ENCODE data around the gene EAF1.
"Not testable (repeated sequence)": the region's sequence is repeated elsewhere in the genome, so short reads cannot be mapped to it uniquely, and the experiment has no call there.

The EAF1 gene

DNA sequence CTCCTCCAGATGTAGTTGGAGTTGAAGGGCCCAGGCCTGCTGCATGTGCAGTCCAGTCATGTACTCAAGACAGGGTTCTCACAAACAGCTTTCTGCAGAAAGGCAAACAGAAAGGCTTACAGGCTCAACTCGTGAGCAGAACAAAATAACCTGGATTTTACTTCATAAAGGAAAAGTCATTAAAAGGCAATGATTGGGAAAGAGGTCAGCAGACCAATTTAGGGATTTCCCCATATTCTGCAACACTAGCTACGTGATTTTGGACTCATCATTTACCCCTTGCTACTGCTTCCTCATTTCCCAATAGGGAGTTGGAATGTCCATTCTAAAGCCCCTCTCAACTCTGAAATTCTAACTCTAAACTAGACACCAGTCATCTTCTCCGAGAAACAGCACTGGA is 18.2 kb upstream of the EAF1 start:
- DNase-seq: no peak

DNA sequence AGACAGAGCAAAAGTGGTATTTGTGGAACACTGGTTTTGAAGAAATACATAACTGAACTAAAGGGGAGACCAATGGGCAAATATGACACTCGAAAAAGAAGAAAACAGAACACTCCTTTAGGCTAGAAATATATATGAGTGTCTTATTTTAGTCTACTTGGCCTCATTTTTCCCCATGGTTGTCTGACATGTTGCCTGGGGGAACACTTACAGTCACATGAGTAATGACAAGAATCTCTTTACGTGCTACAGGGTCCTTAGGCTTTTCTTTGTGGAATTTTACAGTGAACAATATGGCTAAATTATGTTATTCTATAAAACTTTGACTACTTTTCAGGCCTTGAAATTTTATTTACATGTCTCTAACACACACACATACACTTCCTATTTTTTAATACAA is 17.6 kb upstream of the EAF1 start:
- DNase-seq: no peak

DNA sequence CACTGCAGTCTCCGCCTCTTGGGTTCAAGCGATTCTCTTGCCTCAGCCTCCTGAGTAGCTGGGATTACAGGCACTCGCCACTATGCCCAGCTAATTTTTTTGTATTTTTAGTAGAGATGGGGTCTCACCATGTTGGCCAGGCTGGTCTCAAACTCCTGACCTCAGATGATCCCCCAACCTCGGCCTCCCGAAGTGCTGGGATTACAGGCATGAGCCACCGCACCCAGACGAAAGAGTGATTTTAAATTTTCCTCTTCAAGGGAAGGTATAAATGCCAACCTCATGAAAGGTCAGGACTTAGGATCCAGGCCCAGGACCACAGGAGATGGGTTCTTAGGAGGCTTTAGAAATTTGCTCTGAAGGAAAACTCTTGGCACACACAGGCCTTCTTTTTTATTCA is 16.4 kb upstream of the EAF1 start:
- not testable (repeated sequence) for DNase-seq

DNA sequence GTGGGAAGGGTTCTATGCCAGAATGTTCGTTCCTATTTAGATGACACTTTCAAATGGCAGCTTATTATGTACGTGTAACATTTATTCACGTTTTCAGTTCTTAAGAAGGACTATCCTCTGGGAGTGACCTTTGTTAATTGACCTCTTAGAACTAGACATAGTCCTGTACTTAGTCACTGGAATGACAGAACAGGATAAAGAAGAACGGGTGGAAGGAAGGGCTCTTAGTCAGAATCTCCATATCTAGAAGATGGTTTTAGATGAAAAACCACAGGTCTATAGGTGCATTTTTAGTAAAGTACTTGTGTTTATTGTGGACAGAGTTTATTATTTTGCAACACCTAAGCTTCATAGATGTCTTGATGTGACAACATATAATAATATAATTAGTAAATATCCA is 6.5 kb upstream of the EAF1 start:
- DNase-seq: no peak

- DNase-seq: no peak
Measured at GRCh38 chr3:15426579-15427118, 749 bp upstream of the EAF1 start.

GRCh38 chr3:15427981-15428380 is 583 bp downstream of the EAF1 start:
- DNase-seq: no peak

DNA sequence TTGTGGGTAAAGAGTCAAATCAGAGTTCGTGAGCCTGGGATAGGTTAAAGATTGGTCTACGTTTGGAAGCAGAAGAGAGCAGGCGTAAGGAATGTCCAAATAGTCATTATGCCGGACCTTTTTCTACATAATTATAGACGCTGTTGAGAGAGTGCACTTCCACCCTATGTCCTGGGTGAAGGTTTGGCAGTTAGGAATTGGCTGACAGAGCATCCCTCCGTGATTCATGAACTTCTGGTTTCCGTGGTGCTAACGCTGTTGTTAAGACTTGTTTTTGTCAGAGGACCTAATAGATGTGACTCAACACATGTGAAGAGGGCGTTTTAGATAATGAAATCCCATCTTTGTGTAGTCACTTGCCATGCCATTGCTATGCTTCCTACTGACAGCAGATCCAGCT is 1.1 kb downstream of the EAF1 start:
- no peak for DNase-seq

DNA sequence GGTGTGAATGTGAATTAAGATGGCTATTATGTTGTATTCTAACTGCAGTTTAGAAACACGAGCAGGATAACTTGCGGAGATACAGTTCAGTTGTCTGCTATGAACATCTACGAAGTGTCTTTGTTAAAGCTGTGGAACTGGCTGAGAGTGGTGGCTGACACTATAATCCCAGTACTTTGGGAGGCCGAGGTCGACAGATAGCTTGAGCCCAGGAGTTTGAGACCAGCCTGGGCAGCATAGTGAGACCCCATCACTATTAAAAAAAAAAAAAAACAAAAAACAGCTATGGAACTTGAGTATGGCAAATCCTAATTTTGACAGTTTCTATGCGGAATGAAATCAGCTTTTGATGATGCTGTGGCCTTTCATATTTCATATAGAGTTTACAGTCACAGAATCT is 1.7 kb downstream of the EAF1 start:
- no peak for DNase-seq

- DNase-seq: no peak
Measured at GRCh38 chr3:15430624-15431023, 3.2 kb downstream of the EAF1 start.

GRCh38 chr3:15431256-15431837 is 3.9 kb downstream of the EAF1 start:
- no peak for DNase-seq

GRCh38 chr3:15433531-15433930 is 6.1 kb downstream of the EAF1 start:
- no peak for DNase-seq

- no peak for DNase-seq
Measured at GRCh38 chr3:15434756-15435155, 7.4 kb downstream of the EAF1 start.

DNA sequence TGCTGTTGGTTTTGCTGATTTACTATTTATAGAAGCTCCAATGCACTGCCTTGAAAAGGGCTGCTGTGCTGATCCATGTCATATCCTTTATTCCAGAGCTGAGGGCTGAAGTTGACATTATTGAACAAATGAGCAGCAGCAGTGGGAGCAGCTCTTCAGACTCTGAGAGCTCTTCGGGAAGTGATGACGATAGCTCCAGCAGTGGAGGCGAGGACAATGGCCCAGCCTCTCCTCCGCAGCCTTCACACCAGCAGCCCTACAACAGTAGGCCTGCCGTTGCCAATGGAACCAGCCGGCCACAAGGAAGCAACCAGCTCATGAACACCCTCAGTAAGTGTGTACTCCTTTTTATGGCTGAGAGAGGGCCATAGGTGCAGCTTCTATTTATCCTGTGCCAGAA is 8.8 kb downstream of the EAF1 start:
- DNase-seq: no peak

- DNase-seq: no peak
Measured at GRCh38 chr3:15438983-15439382, 11.6 kb downstream of the EAF1 start.

DNA sequence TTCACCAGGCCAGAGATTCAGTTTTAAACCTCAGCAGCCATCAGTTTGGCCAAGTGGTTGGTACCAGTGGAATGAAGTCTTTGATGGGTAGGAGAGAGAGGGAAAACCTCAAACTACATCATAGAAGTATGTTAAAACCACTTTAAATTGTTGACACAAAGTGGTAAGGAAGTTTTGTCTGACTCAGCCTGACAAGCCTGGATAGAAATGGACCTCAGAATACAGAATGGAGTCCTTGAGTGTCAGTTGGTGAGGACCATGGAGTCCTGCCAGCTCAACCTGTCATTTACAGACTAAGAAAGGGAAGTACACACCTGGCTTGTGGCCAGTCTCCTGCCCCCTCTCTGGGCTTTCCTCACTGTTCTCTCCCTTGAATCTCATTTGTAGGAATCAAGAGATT is 12.1 kb downstream of the EAF1 start:
- DNase-seq: no peak

- DNase-seq: no peak
Measured at GRCh38 chr3:15440891-15441290, 13.5 kb downstream of the EAF1 start.

- no peak for DNase-seq
Measured at GRCh38 chr3:15443826-15444524, 16.6 kb downstream of the EAF1 start.

DNA sequence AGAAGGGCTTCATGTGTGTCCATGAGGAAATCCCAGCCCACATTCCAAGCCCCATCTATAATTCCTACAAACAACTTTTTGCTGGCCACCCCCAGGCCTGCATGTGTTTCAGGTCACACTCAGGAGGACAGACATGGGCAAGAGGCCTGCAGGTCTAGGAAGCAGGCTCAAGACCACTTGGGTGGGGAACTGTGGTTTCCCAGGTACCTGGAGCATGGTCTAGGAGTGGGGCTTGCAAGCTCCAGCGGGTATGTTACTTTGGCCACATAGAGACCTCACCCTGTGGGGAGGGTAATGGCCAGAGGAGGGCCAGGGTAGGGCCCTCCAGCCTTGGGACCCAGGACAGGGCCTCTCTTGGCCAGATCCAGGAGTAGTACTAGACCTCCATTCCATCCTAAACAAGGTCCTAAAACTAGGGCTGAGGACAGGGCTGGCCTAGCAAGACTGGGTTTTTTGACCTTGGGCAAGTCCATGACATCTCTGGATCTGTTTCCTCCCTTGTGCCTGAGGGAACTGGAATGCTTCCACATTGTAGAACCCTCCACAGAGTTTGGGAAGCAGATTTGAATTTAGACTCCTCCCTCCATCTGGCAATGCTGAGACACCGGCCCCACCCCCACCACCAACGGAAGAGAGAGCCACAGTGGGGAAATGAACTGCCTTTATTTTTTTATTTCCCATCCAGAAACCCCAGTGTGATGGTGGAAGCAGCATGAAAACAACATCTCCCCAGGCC is 22.3 kb downstream of the EAF1 start:
- DNase-seq: no peak

DNA sequence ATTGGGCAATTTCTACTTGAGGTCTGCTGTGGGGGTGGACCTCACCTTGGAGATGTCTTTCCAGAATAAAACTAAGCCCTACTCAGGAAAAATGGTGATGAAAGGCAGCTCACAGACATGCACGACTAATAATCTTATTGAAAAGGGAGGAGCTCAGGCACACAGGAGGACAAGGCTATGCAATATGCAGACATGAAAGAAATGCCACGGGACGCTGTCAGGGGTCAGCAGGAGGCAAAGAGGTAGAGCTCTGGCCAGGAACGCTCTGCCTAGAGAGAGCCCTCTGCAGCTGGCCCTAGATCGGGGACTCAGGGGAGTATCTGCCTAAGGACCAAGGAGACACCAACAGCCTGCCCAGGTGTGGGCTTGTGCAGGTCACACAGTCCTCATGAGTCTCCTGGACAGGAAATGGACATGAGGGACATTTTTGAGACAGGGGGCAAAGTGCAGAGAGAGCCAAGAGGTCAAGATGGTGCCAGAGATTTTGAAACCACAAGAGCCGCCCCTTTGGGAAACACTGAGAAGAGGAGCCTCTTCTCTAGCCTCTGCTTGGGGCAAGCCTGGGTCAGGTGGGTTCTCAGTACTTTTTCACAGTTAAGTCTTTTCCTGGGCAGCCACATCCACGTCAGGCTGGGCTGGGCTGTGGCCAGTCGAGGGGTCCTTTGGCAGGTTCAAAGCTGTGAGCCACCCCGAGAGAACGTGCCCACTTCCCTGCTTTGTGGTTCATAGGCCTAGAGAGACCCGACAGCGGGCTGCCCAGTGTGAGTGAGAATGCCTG is 23.2 kb downstream of the EAF1 start:
- DNase-seq: no peak

- DNase-seq: no peak
Measured at GRCh38 chr3:15451216-15452113, 24.1 kb downstream of the EAF1 start.

DNA sequence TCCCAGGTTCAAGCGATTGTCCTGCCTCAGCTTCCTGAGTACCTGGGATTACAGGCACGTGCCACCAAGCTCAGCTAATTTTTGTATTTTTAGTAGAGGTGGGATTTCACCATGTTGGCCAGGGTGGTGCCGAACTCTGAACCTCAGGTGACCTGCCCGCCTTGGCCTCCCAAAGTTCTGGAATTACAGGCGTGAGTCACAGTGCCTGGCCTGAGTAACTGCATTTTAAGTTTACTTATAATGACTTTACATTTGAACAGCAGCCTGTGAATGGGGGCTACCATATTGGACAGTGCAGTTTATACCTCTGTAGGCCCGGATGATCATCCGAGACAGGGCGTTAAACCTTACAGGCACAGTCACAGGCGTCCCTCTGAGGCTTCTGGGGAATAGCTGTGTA is 24.8 kb downstream of the EAF1 start:
- DNase-seq: no peak

DNA sequence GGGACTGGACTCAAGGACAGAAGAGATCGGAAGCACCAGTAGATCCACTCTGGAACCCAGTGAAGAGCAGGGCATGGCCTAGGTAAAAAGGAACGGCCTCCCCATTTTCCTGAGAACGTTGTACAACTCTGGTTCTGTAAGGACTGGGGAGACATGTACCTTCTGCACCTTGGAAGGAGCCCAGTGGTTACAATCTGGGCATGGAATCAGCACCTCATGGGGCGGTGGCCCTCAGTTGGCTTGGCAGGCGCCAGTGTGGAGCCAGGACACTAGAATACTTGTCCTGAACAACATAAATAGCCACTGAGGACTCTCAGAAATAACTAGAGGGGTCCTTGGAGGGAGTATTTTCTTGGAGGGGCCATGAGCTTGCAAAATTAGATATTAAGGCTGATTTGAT is 25.6 kb downstream of the EAF1 start:
- DNase-seq: no peak

All from right forelimb (tissue), 1 donor.